AG09319 (cell line): Measurements from ENCODE around the gene PKIG.
A peak's percentile ranks its signal among the peaks of the same experiment; 100 is the strongest.

Experiments used
- DNase-seq: peaks from one replicate; pipeline ENCODE4 v3.0.0-alpha.2; 2010; ENCODE audit warnings: low read depth; ENCODE audit errors: extremely low read depth
- CTCF ChIP-seq: IDR thresholded peaks from 2 replicates; pipeline ENCODE4 v1.5.1; 2011; ENCODE audit warnings: low read depth, mild to moderate bottlenecking, inconsistent platforms, low read length, moderate library complexity

Gene PKIG

GRCh38 chr20:44570367-44570766 lies 12.0 kb upstream of the PKIG start:
- no peak for DNase-seq
- no peak for TF ChIP-seq CTCF

- no peak for TF ChIP-seq CTCF
- DNase-seq, result no peak
These were observed 10.9 kb upstream of the PKIG start for GRCh38 chr20:44571362-44571988.

GRCh38 chr20:44572551-44573500 lies 9.6 kb upstream of the PKIG start:
- TF ChIP-seq CTCF, result no peak
- peak; percentile 56 for DNase-seq

GRCh38 chr20:44573501-44573869 lies 8.9 kb upstream of the PKIG start:
- DNase-seq, result no peak
- no peak for TF ChIP-seq CTCF

- DNase-seq, result no peak
- TF ChIP-seq CTCF, result no peak
These were observed 8.0 kb upstream of the PKIG start for GRCh38 chr20:44574372-44574771.

GRCh38 chr20:44576297-44576696 lies 6.1 kb upstream of the PKIG start:
- TF ChIP-seq CTCF, result peak; percentile 28
- no peak for DNase-seq
